OCI-LY3 (cell line): ENCODE results near the gene HSDL2.

ENCODE experiments used
- H2AFZ ChIP-seq: fragments of 200-600, 300-600 bp; shearing (Covaris generic); 2 replicates; pipeline ENCODE4 v1.6.0; 2014; ENCODE audit warnings: antibody characterized with exemption, low read depth, low read length
- H3K27ac ChIP-seq: fragments of 200-600, 300-600 bp; sonication (generic); 2 replicates; pipeline ENCODE4 v1.5.1; 2014; ENCODE audit warnings: mild to moderate bottlenecking, low read length, moderate library complexity, mixed read lengths
- H3K27me3 ChIP-seq: fragments of 200-600, 300-600 bp; sonication (generic); 2 replicates; pipeline ENCODE4 v1.6.1; 2014; ENCODE audit warnings: low read depth, low read length, mixed read lengths
- H3K36me3 ChIP-seq: fragments of 200-600, 300-600 bp; sonication (generic); replicated peaks from 2 replicates; pipeline ENCODE3; 2014; ENCODE audit warnings: low read depth, low read length, mixed read lengths
- H3K4me1 ChIP-seq: fragments of 300-600, 200-600 bp; sonication (generic); 2 replicates; pipeline ENCODE4 v1.6.1; 2014; ENCODE audit warnings: low read length, mixed read lengths
- H3K4me2 ChIP-seq: fragments of 200-600, 300-600 bp; sonication (generic); 2 replicates; pipeline ENCODE4 v1.6.1; 2014; ENCODE audit warnings: low read length, mixed read lengths
- H3K4me3 ChIP-seq: fragments of 300-600, 200-600 bp; sonication (generic); 2 replicates; pipeline ENCODE4 v1.5.1; 2014; ENCODE audit warnings: antibody characterized with exemption, mild to moderate bottlenecking, low read length, moderate library complexity
- H3K79me2 ChIP-seq: fragments of 300-600, 200-600 bp; shearing (Covaris generic); 2 replicates; pipeline ENCODE4 v1.6.1; 2014; ENCODE audit warnings: mild to moderate bottlenecking, low read length, mixed read lengths
- H3K9ac ChIP-seq: fragments of 300-600, 200-600 bp; shearing (Covaris generic); 2 replicates; pipeline ENCODE4 v1.6.0; 2014; ENCODE audit warnings: mild to moderate bottlenecking, low read length, moderate library complexity
- H3K9me3 ChIP-seq: fragments of 200-600, 300-600 bp; shearing (Covaris generic); 2 replicates; pipeline ENCODE4 v1.6.1; 2014; ENCODE audit warnings: low read length, mixed read lengths; ENCODE audit not compliant: insufficient read depth
- H4K20me1 ChIP-seq: fragments of 200-600, 300-600 bp; sonication (generic); 2 replicates; pipeline ENCODE4 v1.6.1; 2016; ENCODE audit warnings: low read length, mixed read lengths; ENCODE audit not compliant: insufficient read depth
- EZH2phosphoT487 ChIP-seq: fragments of 200-600 bp; shearing (Covaris generic); IDR thresholded peaks from 2 replicates; pipeline ENCODE4 v1.6.1; 2018; ENCODE audit warnings: antibody characterized with exemption, mixed run types, low read depth
- TF ChIP-seq, protein P1 (sequence below): fragments of 200-600, 300-600 bp; sonication (generic); IDR thresholded peaks from 2 replicates; pipeline ENCODE4 v1.5.1; 2014; ENCODE audit warnings: antibody characterized with exemption, low read length, low read depth

HSDL2 gene

GRCh38 chr9:112447283-112447761, 67.4 kb downstream of the HSDL2 start:
- no peak overlapping the region for H3K4me3 ChIP-seq
- H3K27me3 ChIP-seq, result no peaks in the 10 kb centered on the region
- no peak overlapping the region for H2AFZ ChIP-seq

DNA sequence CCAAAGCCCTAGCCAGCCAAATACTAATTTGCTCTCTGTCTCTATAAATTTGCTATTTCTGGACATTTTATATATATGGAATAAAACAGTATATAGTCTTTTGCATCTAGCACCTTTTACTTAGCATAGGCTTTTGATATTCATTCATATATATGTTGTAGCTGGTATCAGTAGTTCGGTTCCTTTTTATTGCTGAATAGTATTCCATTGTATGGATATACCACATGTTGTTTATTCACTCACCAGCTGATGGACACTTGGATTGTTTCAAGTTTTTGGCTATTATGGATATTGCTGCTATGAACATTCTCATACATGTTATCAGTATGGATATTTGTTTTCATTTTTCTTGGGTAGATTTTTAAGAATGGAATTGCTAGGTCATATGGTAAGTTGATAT, 82.9 kb downstream of the HSDL2 start:
- no peak overlapping the region for H2AFZ ChIP-seq
- H3K79me2 ChIP-seq, result no peaks in the 10 kb centered on the region
- no peak overlapping the region for H3K27ac ChIP-seq
- no peak overlapping the region for H3K4me2 ChIP-seq
- H3K4me3 ChIP-seq, result no peak overlapping the region
- no peaks in the 10 kb centered on the region for H3K9me3 ChIP-seq
- H3K9ac ChIP-seq, result no peak overlapping the region
- TF ChIP-seq EZH2phosphoT487, result no peak
- TF ChIP-seq, protein P1, sequence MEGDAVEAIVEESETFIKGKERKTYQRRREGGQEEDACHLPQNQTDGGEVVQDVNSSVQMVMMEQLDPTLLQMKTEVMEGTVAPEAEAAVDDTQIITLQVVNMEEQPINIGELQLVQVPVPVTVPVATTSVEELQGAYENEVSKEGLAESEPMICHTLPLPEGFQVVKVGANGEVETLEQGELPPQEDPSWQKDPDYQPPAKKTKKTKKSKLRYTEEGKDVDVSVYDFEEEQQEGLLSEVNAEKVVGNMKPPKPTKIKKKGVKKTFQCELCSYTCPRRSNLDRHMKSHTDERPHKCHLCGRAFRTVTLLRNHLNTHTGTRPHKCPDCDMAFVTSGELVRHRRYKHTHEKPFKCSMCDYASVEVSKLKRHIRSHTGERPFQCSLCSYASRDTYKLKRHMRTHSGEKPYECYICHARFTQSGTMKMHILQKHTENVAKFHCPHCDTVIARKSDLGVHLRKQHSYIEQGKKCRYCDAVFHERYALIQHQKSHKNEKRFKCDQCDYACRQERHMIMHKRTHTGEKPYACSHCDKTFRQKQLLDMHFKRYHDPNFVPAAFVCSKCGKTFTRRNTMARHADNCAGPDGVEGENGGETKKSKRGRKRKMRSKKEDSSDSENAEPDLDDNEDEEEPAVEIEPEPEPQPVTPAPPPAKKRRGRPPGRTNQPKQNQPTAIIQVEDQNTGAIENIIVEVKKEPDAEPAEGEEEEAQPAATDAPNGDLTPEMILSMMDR, result no peak
- peaks cover 6% of the 10 kb centered on the region for H3K36me3 ChIP-seq
- H3K4me1 ChIP-seq, result 0 out of 2 replicates have a peak, but pooled peaks cover 4% of the 10 kb centered on the region
- no peaks in the 10 kb centered on the region for H3K27me3 ChIP-seq
- H4K20me1 ChIP-seq, result no peaks in the 10 kb centered on the region

More at GRCh38 chr9:112447283-112447761, 67.4 kb downstream of the HSDL2 start:
- H4K20me1 ChIP-seq, result no peaks in the 10 kb centered on the region
- H3K4me2 ChIP-seq, result no peak overlapping the region
- no peaks in the 10 kb centered on the region for H3K79me2 ChIP-seq
- TF ChIP-seq, protein P1, result no peak
- no peak overlapping the region for H3K27ac ChIP-seq
- H3K9ac ChIP-seq, result no peak overlapping the region
- no peaks in the 10 kb centered on the region for H3K36me3 ChIP-seq
- no peaks in the 10 kb centered on the region for H3K9me3 ChIP-seq
- H3K4me1 ChIP-seq, result peaks cover 6% of the 10 kb centered on the region; the same call in 1 of the 2 replicates

GRCh38 chr9:112465352-112465751, 85.4 kb downstream of the HSDL2 start:
- no peak overlapping the region for H3K27ac ChIP-seq
- H3K4me3 ChIP-seq, result no peak overlapping the region
- H3K4me1 ChIP-seq, result no peaks in the 10 kb centered on the region
- H2AFZ ChIP-seq, result no peak overlapping the region
- no peaks in the 10 kb centered on the region for H3K9me3 ChIP-seq
- H4K20me1 ChIP-seq, result no peaks in the 10 kb centered on the region
- H3K27me3 ChIP-seq, result no peaks in the 10 kb centered on the region
- H3K9ac ChIP-seq, result no peak overlapping the region
- TF ChIP-seq EZH2phosphoT487, result no peak
- TF ChIP-seq, protein P1, result no peak
- H3K79me2 ChIP-seq, result no peaks in the 10 kb centered on the region
- H3K4me2 ChIP-seq, result no peak overlapping the region
- H3K36me3 ChIP-seq, result peaks cover 6% of the 10 kb centered on the region

GRCh38 chr9:112472996-112473395, 93.1 kb downstream of the HSDL2 start:
- Histone ChIP-seq H3K79me2 (no peaks in the 10 kb centered on the region), H3K27ac (no peak overlapping the region), H3K9ac (no peak overlapping the region), H3K9me3 (no peaks in the 10 kb centered on the region), H3K4me2 (no peak overlapping the region), H4K20me1 (no peaks in the 10 kb centered on the region), H2AFZ (no peak overlapping the region), H3K27me3 (no peaks in the 10 kb centered on the region), H3K4me1 (no peaks in the 10 kb centered on the region), H3K36me3 (no peaks in the 10 kb centered on the region), H3K4me3 (no peak overlapping the region)
- TF ChIP-seq, protein P1, result no peak
- no peak for TF ChIP-seq EZH2phosphoT487
